ENCODE measurements around the gene EDEM1. TPM values are rescaled to one million over a fixed set of nuclear protein-coding genes. Genes with fewer than 3 reads are reported as not detected.

The EDEM1 gene
- polyA plus RNA-seq, 6 donors from 2014 or later = 43.5 to 77.8 (median 57.4) TPM

- DNase-seq (no peak), ATAC-seq (ENCODE audit: low read depth in 2 of 2) (no peak)
- Mint-ChIP-seq H3K27me3 (no peaks in the 10 kb centered on the region), H3K4me1 (peaks cover 47 to 77% (median 65%) of the 10 kb centered on the region in 3 donors), H3K4me3 (peak overlapping the region; percentile 19 to 98 (median 79)), H3K36me3 (peaks cover 7 to 11% of the 10 kb centered on the region in 2 donors), H3K27ac (peak overlapping the region; percentile 78 to 98 (median 84)), H3K9me3 (no peaks in the 10 kb centered on the region)
These were observed 3.0 kb upstream of the EDEM1 start for GRCh38 chr3:5184499-5184898.

- Mint-ChIP-seq H3K27me3 (no peaks in the 10 kb centered on the region), H3K4me1 (peaks cover 44 to 77% (median 68%) of the 10 kb centered on the region in 3 donors), H3K27ac (peak overlapping the region; percentile 70 to 98 (median 84)), H3K36me3 (peaks cover 6 to 7% of the 10 kb centered on the region in 2 donors), H3K9me3 (no peaks in the 10 kb centered on the region), H3K4me3 (peak overlapping the region in 7 of 8 donors; percentile 30 to 98 (median 95))
- no peak for ATAC-seq (ENCODE audit: low read depth in 2 of 2)
- DNase-seq = no peak
These were observed 2.3 kb upstream of the EDEM1 start for GRCh38 chr3:5185093-5185673.

GRCh38 chr3:5186089-5186857 lies 1.2 kb upstream of the EDEM1 start:
- no peaks in the 10 kb centered on the region for H3K9me3 Mint-ChIP-seq
- peaks cover 6 to 7% of the 10 kb centered on the region in 2 donors for H3K36me3 Mint-ChIP-seq
- DNase-seq (no peak), ATAC-seq (ENCODE audit: low read depth in 2 of 2) (no peak)
- H3K4me1 Mint-ChIP-seq = peaks cover 40 to 72% (median 65%) of the 10 kb centered on the region in 3 donors
- no peaks in the 10 kb centered on the region for H3K27me3 Mint-ChIP-seq
- peak overlapping the region; percentile 84 to 98 (median 96) for H3K27ac Mint-ChIP-seq
- peak overlapping the region; percentile 72 to 98 (median 96) for H3K4me3 Mint-ChIP-seq

GRCh38 chr3:5186858-5187155 lies 700 bp upstream of the EDEM1 start:
- peak overlapping the region in 5 of 6 donors; percentile 74 to 98 (median 97) for H3K27ac Mint-ChIP-seq
- H3K4me3 Mint-ChIP-seq = peak overlapping the region; percentile 94 to 98 (median 96)
- H3K36me3 Mint-ChIP-seq = peaks cover 6 to 7% of the 10 kb centered on the region in 2 donors
- ATAC-seq (ENCODE audit: low read depth in 2 of 2) (no peak), DNase-seq (no peak)
- no peaks in the 10 kb centered on the region for H3K9me3 Mint-ChIP-seq
- peaks cover 41 to 73% (median 64%) of the 10 kb centered on the region in 3 donors for H3K4me1 Mint-ChIP-seq
- no peaks in the 10 kb centered on the region for H3K27me3 Mint-ChIP-seq

GRCh38 chr3:5187920-5188418 lies 462 bp downstream of the EDEM1 start:
- peak overlapping the region; percentile 81 to 99 (median 98) for H3K27ac Mint-ChIP-seq
- H3K4me1 Mint-ChIP-seq = peaks cover 47 to 73% (median 69%) of the 10 kb centered on the region in 3 donors
- peaks cover 6 to 7% of the 10 kb centered on the region in 2 donors for H3K36me3 Mint-ChIP-seq
- no peaks in the 10 kb centered on the region for H3K9me3 Mint-ChIP-seq
- peak overlapping the region; percentile 96 to 99 (median 98) for H3K4me3 Mint-ChIP-seq
- ATAC-seq (ENCODE audit: low read depth in 2 of 2) (peak; percentile 22 to 23), DNase-seq (peak; percentile 67)
- H3K27me3 Mint-ChIP-seq = no peaks in the 10 kb centered on the region

GRCh38 chr3:5188419-5189221 lies 1.1 kb downstream of the EDEM1 start:
- peaks cover 6 to 7% of the 10 kb centered on the region in 2 donors for H3K36me3 Mint-ChIP-seq
- no peaks in the 10 kb centered on the region for H3K9me3 Mint-ChIP-seq
- H3K4me3 Mint-ChIP-seq = peak overlapping the region; percentile 96 to 99 (median 98)
- no peaks in the 10 kb centered on the region for H3K27me3 Mint-ChIP-seq
- H3K4me1 Mint-ChIP-seq = peaks cover 43 to 73% (median 68%) of the 10 kb centered on the region in 3 donors
- peak overlapping the region; percentile 95 to 99 (median 98) for H3K27ac Mint-ChIP-seq
- peak; percentile 59 for DNase-seq
- ATAC-seq (ENCODE audit: low read depth in 2 of 2) = peak; percentile 28 to 30

- ATAC-seq (ENCODE audit: low read depth in 2 of 2) (no peak), DNase-seq (no peak)
- Mint-ChIP-seq H3K4me3 (peak overlapping the region; percentile 84 to 99 (median 98)), H3K27ac (peak overlapping the region; percentile 45 to 99 (median 92)), H3K27me3 (no peaks in the 10 kb centered on the region), H3K9me3 (no peaks in the 10 kb centered on the region), H3K36me3 (peaks cover 13 to 16% of the 10 kb centered on the region in 2 donors), H3K4me1 (peaks cover 55 to 74% (median 72%) of the 10 kb centered on the region in 3 donors)
These were observed 2.8 kb downstream of the EDEM1 start for GRCh38 chr3:5190147-5190791.

GRCh38 chr3:5191555-5192304 lies 4.2 kb downstream of the EDEM1 start:
- H3K4me1 Mint-ChIP-seq = peaks cover 58 to 76% (median 76%) of the 10 kb centered on the region in 3 donors

GRCh38 chr3:5192571-5193365 lies 5.3 kb downstream of the EDEM1 start:
- peaks cover 0 to 4% (median 0%) of the 10 kb centered on the region in 7 donors for H3K9me3 Mint-ChIP-seq
- DNase-seq (no peak), ATAC-seq (ENCODE audit: low read depth in 2 of 2) (no peak)
- H3K27ac Mint-ChIP-seq = peak overlapping the region; percentile 73 to 99 (median 84)
- H3K4me3 Mint-ChIP-seq = peak overlapping the region; percentile 55 to 91 (median 68)
- H3K36me3 Mint-ChIP-seq = peaks cover 26 to 29% of the 10 kb centered on the region in 2 donors
- H3K27me3 Mint-ChIP-seq = no peaks in the 10 kb centered on the region
- H3K4me1 Mint-ChIP-seq = peaks cover 65 to 86% (median 81%) of the 10 kb centered on the region in 3 donors

More at GRCh38 chr3:5191555-5192304, 4.2 kb downstream of the EDEM1 start:
- no peak for DNase-seq
- ATAC-seq (ENCODE audit: low read depth in 2 of 2) = no peak
- H3K9me3 Mint-ChIP-seq = no peaks in the 10 kb centered on the region
- peaks cover 17 to 18% of the 10 kb centered on the region in 2 donors for H3K36me3 Mint-ChIP-seq
- peak overlapping the region; percentile 55 to 91 (median 64) for H3K4me3 Mint-ChIP-seq
- H3K27me3 Mint-ChIP-seq = no peaks in the 10 kb centered on the region
- peak overlapping the region; percentile 73 to 99 (median 84) for H3K27ac Mint-ChIP-seq

GRCh38 chr3:5194341-5194740 lies 6.8 kb downstream of the EDEM1 start:
- H3K9me3 Mint-ChIP-seq = peaks cover 0 to 4% (median 0%) of the 10 kb centered on the region in 7 donors
- DNase-seq (no peak), ATAC-seq (ENCODE audit: low read depth in 2 of 2) (no peak)
- peaks cover 75 to 95% (median 88%) of the 10 kb centered on the region in 3 donors for H3K4me1 Mint-ChIP-seq
- H3K27me3 Mint-ChIP-seq = no peaks in the 10 kb centered on the region
- peak overlapping the region in 4 of 8 donors; percentile 9 to 61 (median 42) for H3K4me3 Mint-ChIP-seq
- H3K27ac Mint-ChIP-seq = peak overlapping the region; percentile 27 to 99 (median 84)
- peaks cover 27 to 30% of the 10 kb centered on the region in 2 donors for H3K36me3 Mint-ChIP-seq

- peak overlapping the region in 7 of 8 donors; percentile 41 to 61 (median 52) for H3K4me3 Mint-ChIP-seq
- H3K27ac Mint-ChIP-seq = peak overlapping the region; percentile 91 to 99 (median 94)
- no peaks in the 10 kb centered on the region for H3K27me3 Mint-ChIP-seq
- H3K4me1 Mint-ChIP-seq = peaks cover 76 to 95% (median 84%) of the 10 kb centered on the region in 3 donors
- peaks cover 0 to 4% (median 0%) of the 10 kb centered on the region in 7 donors for H3K9me3 Mint-ChIP-seq
- H3K36me3 Mint-ChIP-seq = peaks cover 27 to 31% of the 10 kb centered on the region in 2 donors
- no peak for ATAC-seq (ENCODE audit: low read depth in 2 of 2)
- DNase-seq = no peak
These were observed 7.4 kb downstream of the EDEM1 start for GRCh38 chr3:5194801-5195509.

Measured in naive B cell (primary cell).